H9 (cell line): ENCODE results near the gene MMEL1. TPM values are rescaled to one million over a fixed set of nuclear protein-coding genes. Genes with fewer than 3 reads are reported as not detected.
A peak's percentile ranks its signal among the peaks of the same experiment; 100 is the strongest.
"Not testable (repeated sequence)": the region's sequence is repeated elsewhere in the genome, so short reads cannot be mapped to it uniquely, and the experiment has no call there.

ENCODE experiments used
- DNase-seq: peaks from one replicate; pipeline ENCODE4 v3.0.0-alpha.2; 2017
- H2AFZ ChIP-seq: one replicate; pipeline ENCODE4 v1.6.1; 2013; ENCODE audit warnings: mild to moderate bottlenecking, low read length, control low read depth, moderate library complexity
- H2AK5ac ChIP-seq: 2 replicates; pipeline ENCODE4 v1.6.1; 2013; ENCODE audit warnings: low read length, control low read depth, mixed read lengths; ENCODE audit not compliant: insufficient read length
- H2BK120ac ChIP-seq: one replicate; pipeline ENCODE4 v1.6.1; 2013; ENCODE audit warnings: low read depth, mild to moderate bottlenecking, low read length, control low read depth, inconsistent platforms; ENCODE audit not compliant: poor library complexity, severe bottlenecking
- H2BK12ac ChIP-seq: 2 replicates; pipeline ENCODE4 v1.6.1; 2013; ENCODE audit warnings: low read length, control low read depth, mixed read lengths, low read depth; ENCODE audit not compliant: insufficient read length
- H2BK15ac ChIP-seq: 2 replicates; pipeline ENCODE4 v1.6.1; 2013; ENCODE audit warnings: low read depth, low read length, control low read depth
- H2BK20ac ChIP-seq: one replicate; pipeline ENCODE4 v1.6.1; 2013; ENCODE audit warnings: low read depth, mild to moderate bottlenecking, low read length, control low read depth, inconsistent platforms; ENCODE audit not compliant: poor library complexity, severe bottlenecking
- H2BK5ac ChIP-seq: 2 replicates; pipeline ENCODE4 v1.6.1; 2013; ENCODE audit warnings: low read length, control low read depth, mixed read lengths; ENCODE audit not compliant: insufficient read length
- H3K14ac ChIP-seq: 2 replicates; pipeline ENCODE4 v1.6.1; 2013; ENCODE audit warnings: low read length, control low read depth; ENCODE audit not compliant: insufficient read depth
- H3K18ac ChIP-seq: 2 replicates; pipeline ENCODE4 v1.6.1; 2013; ENCODE audit warnings: low read depth, mild to moderate bottlenecking, mixed read lengths, low read length, control low read depth; ENCODE audit not compliant: insufficient read length
- H3K23ac ChIP-seq: 2 replicates; pipeline ENCODE4 v1.6.1; 2013; ENCODE audit warnings: low read length, control low read depth, mixed read lengths, low read depth; ENCODE audit not compliant: insufficient read length
- H3K23me2 ChIP-seq: 2 replicates; pipeline ENCODE4 v1.6.1; 2013; ENCODE audit warnings: low read depth, mild to moderate bottlenecking, mixed read lengths, low read length, control low read depth; ENCODE audit not compliant: insufficient read length, poor library complexity, severe bottlenecking
- H3K27ac ChIP-seq: 2 replicates; pipeline ENCODE4 v1.5.1; 2013; ENCODE audit warnings: low read length, control low read depth, mixed read lengths, low read depth; ENCODE audit not compliant: insufficient read length
- H3K27me3 ChIP-seq: 2 replicates; pipeline ENCODE4 v1.6.1; 2013; ENCODE audit warnings: low read length, control low read depth, inconsistent platforms; ENCODE audit not compliant: insufficient read depth
- H3K4ac ChIP-seq: 2 replicates; pipeline ENCODE4 v1.6.1; 2013; ENCODE audit warnings: low read depth, mild to moderate bottlenecking, control low read depth, inconsistent platforms, low read length, moderate library complexity
- H3K4me1 ChIP-seq: 2 replicates; pipeline ENCODE4 v1.6.1; 2013; ENCODE audit warnings: low read length, control low read depth, inconsistent platforms; ENCODE audit not compliant: insufficient read depth
- H3K4me2 ChIP-seq: 2 replicates; pipeline ENCODE4 v1.6.1; 2013; ENCODE audit warnings: low read length, control low read depth, mixed read lengths; ENCODE audit not compliant: insufficient read length, insufficient read depth
- H3K56ac ChIP-seq: 2 replicates; pipeline ENCODE4 v1.6.1; 2013; ENCODE audit warnings: low read depth, mild to moderate bottlenecking, mixed read lengths, low read length, control low read depth; ENCODE audit not compliant: insufficient read length
- H3K79me1 ChIP-seq: 2 replicates; pipeline ENCODE4 v1.6.1; 2013; ENCODE audit warnings: low read depth, mild to moderate bottlenecking, moderate library complexity, low read length, control low read depth, inconsistent platforms; ENCODE audit not compliant: insufficient read depth, poor library complexity, severe bottlenecking
- H3K79me2 ChIP-seq: 2 replicates; pipeline ENCODE4 v1.6.1; 2013; ENCODE audit warnings: low read length, control low read depth, inconsistent platforms; ENCODE audit not compliant: insufficient read depth
- H3K9ac ChIP-seq: 2 replicates; pipeline ENCODE4 v1.6.1; 2013; ENCODE audit warnings: low read length, control low read depth, mixed read lengths; ENCODE audit not compliant: insufficient read length; ENCODE audit errors: extremely low read depth
- H3K9me3 ChIP-seq: one replicate; pipeline ENCODE4 v1.6.1; 2013; ENCODE audit warnings: low read depth, low read length, inconsistent platforms; ENCODE audit not compliant: control insufficient read depth
- H3T11ph ChIP-seq: one replicate; pipeline ENCODE4 v1.6.1; 2013; ENCODE audit warnings: mild to moderate bottlenecking, low read length, control low read depth, inconsistent platforms
- H4K20me1 ChIP-seq: one replicate; pipeline ENCODE4 v1.6.1; 2013; ENCODE audit not compliant: control insufficient read depth, insufficient read length, insufficient read depth
- H4K5ac ChIP-seq: 2 replicates; pipeline ENCODE4 v1.6.1; 2013; ENCODE audit warnings: low read depth, mild to moderate bottlenecking, mixed read lengths, low read length, control low read depth; ENCODE audit not compliant: insufficient read length
- H4K8ac ChIP-seq: replicated peaks from 2 replicates; pipeline ENCODE4 v1.6.1; 2013; ENCODE audit warnings: low read length, control low read depth, mixed read lengths, low read depth; ENCODE audit not compliant: insufficient read length
- H4K91ac ChIP-seq: 2 replicates; pipeline ENCODE4 v1.6.1; 2013; ENCODE audit warnings: low read depth, mild to moderate bottlenecking, moderate library complexity, mixed read lengths, low read length, control low read depth; ENCODE audit not compliant: insufficient read length
- H3K27ac Mint-ChIP-seq, 3 experiments: 2 replicates in 2 of 3; 3 replicates in 1 of 3; pipeline ENCODE4 v1.8.0; 2020 to 2021; ENCODE audit warnings: mixed read lengths in 3 of 3, mild to moderate bottlenecking in 1 of 3, moderate library complexity in 1 of 3
- H3K27me3 Mint-ChIP-seq: 2 replicates; pipeline ENCODE4 v1.8.0; 2021; ENCODE audit warnings: low read depth, mild to moderate bottlenecking, moderate library complexity, mixed read lengths
- H3K36me3 Mint-ChIP-seq, 3 experiments: 2 replicates in 2 of 3; 3 replicates in 1 of 3; pipeline ENCODE4 v1.8.0; 2020 to 2021; ENCODE audit warnings: low read depth in 3 of 3, mixed read lengths in 3 of 3; ENCODE audit not compliant: insufficient read depth in 1 of 3
- H3K4me1 Mint-ChIP-seq, 2 experiments: 2 replicates each; pipeline ENCODE4 v1.8.0; 2020; ENCODE audit warnings: mixed read lengths in 2 of 2
- H3K4me3 Mint-ChIP-seq, 2 experiments: 2 replicates in 1 of 2; 3 replicates in 1 of 2; pipeline ENCODE4 v1.8.0; 2020 to 2021; ENCODE audit warnings: mild to moderate bottlenecking in 2 of 2, mixed read lengths in 2 of 2, moderate library complexity in 1 of 2
- H3K9me3 Mint-ChIP-seq, 2 experiments: 2 replicates in 1 of 2; 3 replicates in 1 of 2; pipeline ENCODE4 v1.8.0; 2020; ENCODE audit warnings: mild to moderate bottlenecking in 2 of 2, mixed read lengths in 2 of 2, moderate library complexity in 1 of 2
- WGBS: extraction: QIAGEN DNeasy Blood & Tissue Kit; methylation state at CpG from one replicate; pipeline ENCODE4 v1.1.7; 2013; ENCODE audit warnings: missing lambda C conversion rate, low lambda C conversion rate, mixed read lengths; ENCODE audit not compliant: insufficient read length; ENCODE audit errors: extremely low coverage; 5-methylcytosine and 5-hydroxymethylcytosine counted together
- total RNA-seq: library from RNA; stranded (reverse); gene quantifications from 2 replicates; pipeline ENCODE4 v1.2.1, GENCODE V29; 2021
- TF ChIP-seq, protein P1 (sequence below): fragments of 200-600 bp; sonication (generic); conservative IDR thresholded peaks from 3 replicates; pipeline ENCODE4 v1.8.0; 2021; ENCODE audit warnings: antibody characterized with exemption, mild to moderate bottlenecking

The MMEL1 gene
- total RNA-seq, 1 experiment from 2014 or later, result 0.42 TPM

DNA sequence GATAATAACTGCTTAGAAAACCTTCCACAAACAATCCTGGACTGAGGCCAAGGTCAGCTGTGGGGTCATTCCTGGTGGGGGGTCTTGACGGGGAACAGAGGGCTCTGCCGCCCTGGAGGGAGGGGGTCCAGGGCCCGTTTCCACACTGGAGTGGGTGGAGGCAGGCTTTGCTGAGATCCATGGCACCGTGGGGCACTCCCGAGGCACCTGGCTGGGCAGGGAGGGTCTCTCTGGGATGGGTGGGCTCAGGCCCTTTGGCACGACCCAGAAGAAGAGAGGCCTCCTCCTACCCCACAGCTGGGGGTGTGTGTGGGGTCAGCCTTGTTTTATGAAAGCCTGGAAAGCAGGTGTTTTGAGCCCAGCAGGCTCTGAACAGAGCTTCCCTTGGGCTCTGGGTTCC, 5.1 kb downstream of the MMEL1 start:
- peaks cover 10 to 13% of the 10 kb centered on the region in 2 experiments; a peak in 4 of 5 replicates for H3K9me3 Mint-ChIP-seq
- H3K27me3 Mint-ChIP-seq, result peaks cover 81% of the 10 kb centered on the region
- Histone ChIP-seq H3K79me2 (no peaks in the 10 kb centered on the region), H2AK5ac (no peak overlapping the region), H4K91ac (no peak overlapping the region), H3T11ph (no peak overlapping the region), H3K4ac (no peak overlapping the region), H3K9ac (no peak overlapping the region), H2BK15ac (no peak overlapping the region), H3K4me2 (no peak overlapping the region), H3K23ac (no peak overlapping the region), H2BK12ac (no peak overlapping the region), H3K18ac (no peak overlapping the region), H4K5ac (no peak overlapping the region), H2BK20ac (no peak overlapping the region), H3K27ac (no peak overlapping the region), H2BK120ac (no peak overlapping the region), H3K27me3 (peaks cover 22% of the 10 kb centered on the region; the same call in 1 of the 2 replicates), H3K56ac (no peak overlapping the region), H2AFZ (no peak overlapping the region), H3K14ac (no peak overlapping the region), H3K9me3 (no peaks in the 10 kb centered on the region), H4K20me1 (peaks cover 2% of the 10 kb centered on the region), H2BK5ac (no peak overlapping the region), H3K4me1 (no peaks in the 10 kb centered on the region), H4K8ac (no peak overlapping the region), H3K23me2 (peaks cover 3% of the 10 kb centered on the region), H3K79me1 (no peaks in the 10 kb centered on the region)
- no CpG with 5 or more reads among the region's 6 CpGs for WGBS
- H3K4me3 Mint-ChIP-seq, result peak overlapping the region in 1 of 2 experiments; percentile 72; a peak in 2 of 5 replicates
- peaks cover 10 to 24% of the 10 kb centered on the region in 2 experiments for H3K4me1 Mint-ChIP-seq
- TF ChIP-seq, protein P1, sequence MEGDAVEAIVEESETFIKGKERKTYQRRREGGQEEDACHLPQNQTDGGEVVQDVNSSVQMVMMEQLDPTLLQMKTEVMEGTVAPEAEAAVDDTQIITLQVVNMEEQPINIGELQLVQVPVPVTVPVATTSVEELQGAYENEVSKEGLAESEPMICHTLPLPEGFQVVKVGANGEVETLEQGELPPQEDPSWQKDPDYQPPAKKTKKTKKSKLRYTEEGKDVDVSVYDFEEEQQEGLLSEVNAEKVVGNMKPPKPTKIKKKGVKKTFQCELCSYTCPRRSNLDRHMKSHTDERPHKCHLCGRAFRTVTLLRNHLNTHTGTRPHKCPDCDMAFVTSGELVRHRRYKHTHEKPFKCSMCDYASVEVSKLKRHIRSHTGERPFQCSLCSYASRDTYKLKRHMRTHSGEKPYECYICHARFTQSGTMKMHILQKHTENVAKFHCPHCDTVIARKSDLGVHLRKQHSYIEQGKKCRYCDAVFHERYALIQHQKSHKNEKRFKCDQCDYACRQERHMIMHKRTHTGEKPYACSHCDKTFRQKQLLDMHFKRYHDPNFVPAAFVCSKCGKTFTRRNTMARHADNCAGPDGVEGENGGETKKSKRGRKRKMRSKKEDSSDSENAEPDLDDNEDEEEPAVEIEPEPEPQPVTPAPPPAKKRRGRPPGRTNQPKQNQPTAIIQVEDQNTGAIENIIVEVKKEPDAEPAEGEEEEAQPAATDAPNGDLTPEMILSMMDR, result no peak
- H3K27ac Mint-ChIP-seq, result no peak overlapping the region
- DNase-seq, result no peak
- peaks cover 0 to 10% (median 7%) of the 10 kb centered on the region in 3 experiments; a peak in 5 of 7 replicates for H3K36me3 Mint-ChIP-seq

DNA sequence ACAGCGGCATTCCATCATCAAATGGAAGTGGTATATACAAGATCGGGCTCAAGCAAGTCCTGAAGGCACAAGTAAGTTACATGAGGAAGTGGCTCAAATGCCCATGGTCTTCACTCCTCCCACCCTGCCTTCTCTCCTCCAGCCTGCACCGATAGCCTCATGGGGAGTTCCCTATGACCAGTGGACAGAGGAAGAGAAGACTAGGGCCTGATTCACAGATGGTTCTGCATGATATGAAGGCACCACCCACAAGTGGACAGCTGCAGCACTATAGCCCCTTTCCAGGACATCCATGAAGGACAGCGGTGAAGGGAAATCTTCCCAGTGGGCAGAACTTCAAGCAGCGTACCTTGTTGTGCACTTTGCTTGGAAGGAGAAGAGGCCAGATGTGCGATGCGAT, 7.1 kb downstream of the MMEL1 start:
- not testable (repeated sequence) for H4K5ac ChIP-seq, H3K9ac ChIP-seq, H4K8ac ChIP-seq, H2BK120ac ChIP-seq, H2BK12ac ChIP-seq, H3K9me3 ChIP-seq, H3K27ac ChIP-seq, H3K18ac ChIP-seq, H2BK15ac ChIP-seq, H2BK5ac ChIP-seq, H3K36me3 Mint-ChIP-seq, H4K20me1 ChIP-seq, H4K91ac ChIP-seq, H3K27ac Mint-ChIP-seq, H2AK5ac ChIP-seq, H3T11ph ChIP-seq, H2AFZ ChIP-seq, H3K79me2 ChIP-seq, H3K23ac ChIP-seq, H2BK20ac ChIP-seq, H3K79me1 ChIP-seq, H3K4me2 ChIP-seq, H3K56ac ChIP-seq, DNase-seq, H3K4ac ChIP-seq, H3K4me1 ChIP-seq, H3K4me3 Mint-ChIP-seq, H3K23me2 ChIP-seq, H3K14ac ChIP-seq
- WGBS, result no CpG with 5 or more reads among the region's 7 CpGs
- Mint-ChIP-seq H3K27me3 (peaks cover 81% of the 10 kb centered on the region), H3K9me3 (peaks cover 19 to 24% of the 10 kb centered on the region in 2 experiments), H3K4me1 (peaks cover 0 to 10% of the 10 kb centered on the region in 2 experiments; a peak in 1 of 4 replicates)
- H3K27me3 ChIP-seq, result peaks cover 22% of the 10 kb centered on the region; the same call in 1 of the 2 replicates
